GM12878 (cell line): Measurements from ENCODE around the gene KRTAP10-10.
"Not testable (repeated sequence)": the region's sequence is repeated elsewhere in the genome, so short reads cannot be mapped to it uniquely, and the experiment has no call there.

ENCODE experiments used
- BRCA1 ChIP-seq: IDR thresholded peaks from 2 replicates; pipeline ENCODE4 v1.6.1; 2011; ENCODE audit warnings: low read depth, low read length, improper control_type of control experiment
- CEBPB ChIP-seq, 2 experiments: fragments of 150-350 bp in 1 of 2; IDR thresholded peaks; 2 replicates each; pipeline ENCODE4 v1.6.1; 2012 to 2014; ENCODE audit warnings: low read depth in 2 of 2, low read length in 2 of 2, borderline replicate concordance in 1 of 2, inconsistent platforms in 1 of 2
- CTCF ChIP-seq, 3 experiments: IDR thresholded peaks in 2 of 3; conservative IDR thresholded peaks in 1 of 3; 2 replicates each; pipeline ENCODE4 v1.5.1; 2011; ENCODE audit warnings: low read depth in 3 of 3, low read length in 3 of 3, mild to moderate bottlenecking in 3 of 3, control low read depth in 2 of 3, moderate library complexity in 2 of 3, inconsistent platforms in 1 of 3, mixed read lengths in 1 of 3; ENCODE audit not compliant: control insufficient read depth in 2 of 3, insufficient read depth in 1 of 3; ENCODE audit errors: extremely low read depth in 1 of 3
- EZH2 ChIP-seq: IDR thresholded peaks from 2 replicates; pipeline ENCODE4 v1.6.1; 2012; ENCODE audit warnings: low read depth, mild to moderate bottlenecking, control low read depth, inconsistent platforms, low read length, borderline replicate concordance; ENCODE audit not compliant: control insufficient read depth
- FOXM1 ChIP-seq: IDR thresholded peaks from 2 replicates; pipeline ENCODE4 v1.6.1; 2012; ENCODE audit warnings: low read depth, mild to moderate bottlenecking, inconsistent platforms, low read length, moderate library complexity
- NBN ChIP-seq: fragments of 450-650 bp; IDR thresholded peaks from 2 replicates; pipeline ENCODE4 v1.6.1; 2016
- POLR2A ChIP-seq: IDR thresholded peaks from 2 replicates; pipeline ENCODE4 v1.6.1; 2011; ENCODE audit warnings: low read depth, mild to moderate bottlenecking, low read length
- RAD21 ChIP-seq: IDR thresholded peaks from 2 replicates; pipeline ENCODE4 v1.6.1; 2011; ENCODE audit warnings: mild to moderate bottlenecking, low read depth, low read length, moderate library complexity; ENCODE audit not compliant: insufficient read depth
- REST ChIP-seq: IDR thresholded peaks from 2 replicates; pipeline ENCODE4 v1.6.1; 2012; ENCODE audit warnings: mild to moderate bottlenecking, low read depth, low read length
- USF2 ChIP-seq: IDR thresholded peaks from 2 replicates; pipeline ENCODE4 v1.6.1; 2011; ENCODE audit warnings: low read depth, low read length, improper control_type of control experiment, borderline replicate concordance
- ZBTB33 ChIP-seq: fragments of 450-650 bp; IDR thresholded peaks from 2 replicates; pipeline ENCODE4 v1.6.1; 2017; ENCODE audit warnings: mild to moderate bottlenecking
- ZSCAN29 ChIP-seq: fragments of 450-650 bp; IDR thresholded peaks from 2 replicates; pipeline ENCODE4 v1.6.1; 2017; ENCODE audit warnings: mild to moderate bottlenecking, moderate library complexity

DNA sequence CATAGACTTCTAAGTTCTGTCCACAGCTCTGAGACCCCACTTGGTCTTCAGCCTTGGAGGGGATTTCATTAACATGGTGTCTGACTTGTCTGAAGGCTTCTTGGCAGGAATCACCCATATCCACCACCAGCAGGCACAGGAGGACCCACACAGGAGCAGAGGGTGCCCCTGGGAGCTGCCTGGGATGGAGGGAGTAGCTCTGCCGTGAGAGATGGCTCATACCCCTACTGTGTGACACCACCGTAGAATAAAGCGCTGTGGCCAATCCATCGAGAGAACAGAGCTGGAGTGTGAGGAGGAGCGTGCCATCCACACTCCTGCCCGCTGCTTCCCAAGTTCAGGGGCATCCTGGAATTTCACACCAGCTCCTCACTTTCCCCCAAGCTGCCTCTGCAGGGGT, 47.9 kb downstream of the KRTAP10-10 start:
- not testable (repeated sequence) for TF ChIP-seq NBN; POLR2A; ZBTB33; REST; USF2; CTCF (IDR thresholded peaks at IDR 0.05 in 2 of 3, conservative IDR thresholded peaks at IDR 0.05 in 1 of 3; ENCODE audit: control insufficient read depth in 2 of 3, extremely low read depth in 1 of 3, insufficient read depth in 1 of 3, low read depth in 3 of 3, low read length in 3 of 3); FOXM1; RAD21; EZH2; CEBPB (IDR thresholded peaks at IDR 0.05; ENCODE audit: borderline replicate concordance in 1 of 2, low read depth in 2 of 2, low read length in 2 of 2); ZSCAN29; BRCA1
